ENCODE data around the gene KRTAP2-3. TPM values are rescaled to one million over a fixed set of nuclear protein-coding genes. Genes with fewer than 3 reads are reported as not detected.

The KRTAP2-3 gene
- total and polyA plus RNA-seq, 2 of the 4 experiments (the other 2 are of a cell fraction) = 1.4 to 35.2 TPM

DNA sequence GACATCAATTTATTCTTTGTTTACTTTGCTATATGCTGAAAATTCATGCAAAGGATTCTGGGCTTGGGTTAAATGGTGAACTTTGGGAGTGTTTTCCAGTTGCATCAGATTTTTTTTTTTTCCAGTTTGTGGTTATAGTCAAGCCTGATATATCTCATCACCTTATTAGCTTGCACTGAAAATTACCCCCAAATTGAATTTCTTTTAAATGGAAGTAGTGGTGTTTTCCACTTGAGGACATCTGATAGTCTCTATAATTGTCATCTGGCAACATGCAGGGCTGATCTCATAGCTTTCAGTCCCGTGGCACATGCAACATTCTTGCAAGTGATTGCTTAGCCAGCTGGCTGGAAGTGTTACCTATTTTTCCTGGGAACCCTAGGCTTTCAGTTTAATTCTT is 46.3 kb downstream of the KRTAP2-3 start:
- dilution Hi-C loops (cut with HindIII; ENCODE audit: low sequenced_read_pairs, unreplicated experiment) = no loop called here
- no peak overlapping the region for H4K91ac ChIP-seq (ENCODE audit: insufficient read depth, low read depth, low read length)
- no CpG with 5 or more reads among the region's 1 CpG for WGBS, 2 experiments (ENCODE audit: extremely low coverage in 2 of 2, insufficient read length in 1 of 2)
- no peak overlapping the region for H3K56ac ChIP-seq (ENCODE audit: extremely low read depth, insufficient read depth, low read length)
- H2BK15ac ChIP-seq (ENCODE audit: low read depth, low read length) = no peak overlapping the region
- no peak overlapping the region for H2AK9ac ChIP-seq (replicated peaks; ENCODE audit: low read depth, low read length, poor library complexity)
- H2AFZ ChIP-seq (replicated peaks; ENCODE audit: low read length, poor library complexity) = no peak overlapping the region
- H3K23ac ChIP-seq (ENCODE audit: low read depth, low read length) = no peak overlapping the region
- H3K79me1 ChIP-seq (ENCODE audit: low read depth in 1 of 2, low read length in 2 of 2) = no peaks in the 10 kb centered on the region
- H3K9me1 ChIP-seq (ENCODE audit: insufficient read depth, low read length) = no peaks in the 10 kb centered on the region; the same call in 1 of the 2 replicates
- H3K4me2 ChIP-seq (ENCODE audit: low read depth, low read length) = no peak overlapping the region
- no peak overlapping the region for H3K14ac ChIP-seq (replicated peaks; ENCODE audit: low read depth, low read length)
- H3K4me1 ChIP-seq (ENCODE audit: control insufficient read depth, insufficient read depth, low read length) = peaks cover 1% of the 10 kb centered on the region; the same call in 1 of the 2 replicates
- H3K27ac ChIP-seq (ENCODE audit: insufficient read depth, low read length) = no peak overlapping the region
- no peaks in the 10 kb centered on the region for H3K9me3 ChIP-seq (ENCODE audit: control insufficient read depth, insufficient read depth, low read length)
- no peaks in the 10 kb centered on the region; the same call in 1 of the 2 replicates for H3K27me3 ChIP-seq (ENCODE audit: control insufficient read depth, insufficient read depth, low read length)
- intact Hi-C loops (cut with micrococcal nuclease) = no loop called here
- H3K9ac ChIP-seq (ENCODE audit: low read depth, low read length) = no peak overlapping the region
- H2BK5ac ChIP-seq (ENCODE audit: low read depth, low read length, poor library complexity, severe bottlenecking) = no peak overlapping the region
- ATAC-seq (ENCODE audit: low read depth) (no peak), DNase-seq (peak; percentile 56)
- H3K4me3 ChIP-seq (ENCODE audit: insufficient read depth, low read depth, low read length) = no peak overlapping the region
- no peak overlapping the region for H3K18ac ChIP-seq (ENCODE audit: low read depth, low read length)
- H4K5ac ChIP-seq (ENCODE audit: low read depth, low read length) = no peak overlapping the region
- no peak overlapping the region for H2BK20ac ChIP-seq (ENCODE audit: low read depth, low read length)
- H2BK120ac ChIP-seq (ENCODE audit: low read depth, low read length) = no peak overlapping the region
- no peak overlapping the region for H2AK5ac ChIP-seq (ENCODE audit: low read depth, low read length)
- no peak overlapping the region for H4K8ac ChIP-seq (ENCODE audit: low read depth in 2 of 2, low read length in 2 of 2)
- BruUV-seq (replicated peaks) = no TSS peak
- no peak overlapping the region for H3K4ac ChIP-seq (ENCODE audit: low read depth, low read length)
- POLR2A ChIA-PET (ENCODE audit: unreplicated experiment) = no interaction called here
- in situ Hi-C loops (cut with MboI; ENCODE audit: low sequenced_read_pairs) = no loop called here
- TF ChIP-seq BHLHE40 (IDR thresholded peaks at IDR 0.05; ENCODE audit: low read depth, low read length) (peak; percentile 36; the same call in 1 of the 2 replicates), FOS (IDR thresholded peaks at IDR 0.05; ENCODE audit: low read depth, low read length) (no peak)
- CTCF ChIA-PET = no interaction called here
- H4K20me1 ChIP-seq (ENCODE audit: insufficient read depth, low read length) = no peaks in the 10 kb centered on the region
- H3K36me3 ChIP-seq (ENCODE audit: control insufficient read depth, insufficient read depth, low read length) = no peaks in the 10 kb centered on the region
